SH-SY5Y (cell line): ENCODE measurements around the gene GPR141.

Experiments
- GATA2 ChIP-seq: IDR thresholded peaks from 2 replicates; pipeline ENCODE4 v1.6.1; 2011; ENCODE audit warnings: mild to moderate bottlenecking, low read depth, low read length
- GATA3 ChIP-seq: IDR thresholded peaks from 2 replicates; pipeline ENCODE4 v1.6.1; 2011; ENCODE audit warnings: low read depth, mild to moderate bottlenecking, low read length, moderate library complexity

GRCh38 chr7:37660614-37661013, 23.0 kb upstream of the GPR141 start:
- no peak for TF ChIP-seq GATA2
- TF ChIP-seq GATA3 = no peak
